HS-5 (cell line): Measurements from ENCODE around the gene FHIP2A.
"Not testable (repeated sequence)": the region's sequence is repeated elsewhere in the genome, so short reads cannot be mapped to it uniquely, and the experiment has no call there.

Source experiments
- DNase-seq: peaks from one replicate; pipeline ENCODE4 v3.0.0-alpha.2; 2012; ENCODE audit warnings: low read depth

Gene FHIP2A

DNA sequence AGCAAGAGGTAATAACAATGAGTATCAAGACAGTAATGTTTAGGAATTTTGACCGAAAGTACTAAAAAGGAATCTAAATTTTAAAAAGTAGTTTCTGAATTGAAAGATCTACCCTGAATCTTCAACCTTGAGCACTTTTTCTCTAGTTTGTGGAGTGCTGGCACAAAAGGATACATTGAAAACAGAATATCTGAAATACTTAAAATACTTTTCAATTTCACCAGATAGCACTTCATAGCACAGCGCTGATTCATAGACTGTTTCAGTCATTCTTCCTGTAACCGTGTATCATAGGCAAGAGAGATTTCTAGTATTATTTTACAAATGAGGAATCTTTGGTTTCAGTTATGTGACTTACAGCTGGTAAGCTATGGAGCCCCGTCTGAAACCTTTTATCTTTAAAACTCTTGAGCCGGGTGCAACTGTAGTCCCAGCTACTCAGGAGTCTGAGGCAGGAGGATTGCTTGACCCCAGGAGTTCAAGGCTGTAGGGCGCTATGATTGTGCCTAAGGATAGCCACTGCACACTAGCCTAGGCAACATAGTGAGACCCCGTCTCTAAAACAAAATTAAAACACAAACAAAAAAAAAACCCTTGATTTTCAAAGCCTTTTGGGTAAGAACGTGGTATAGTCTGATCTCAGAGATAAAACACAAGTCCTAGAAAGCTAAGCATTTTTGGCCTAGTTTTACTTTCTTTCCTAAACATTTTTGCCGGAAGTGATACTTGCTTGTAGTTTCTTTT, 35.1 kb downstream of the FHIP2A start:
- DNase-seq = peak; percentile 91

DNA sequence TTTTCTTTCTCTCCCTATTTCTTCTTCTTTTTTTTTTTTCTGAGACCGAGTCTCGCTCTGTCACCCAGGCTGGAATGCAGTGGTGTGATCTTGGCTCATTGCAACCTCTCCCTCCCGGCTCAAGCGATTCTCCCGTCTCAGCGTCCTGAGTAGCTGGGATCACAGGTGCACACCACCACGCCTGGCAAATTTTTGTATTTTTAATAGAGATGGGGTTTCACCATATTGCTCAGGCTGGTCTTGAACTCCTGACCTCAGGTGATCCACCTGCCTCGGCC, 35.6 kb downstream of the FHIP2A start:
- DNase-seq = not testable (repeated sequence)

DNA sequence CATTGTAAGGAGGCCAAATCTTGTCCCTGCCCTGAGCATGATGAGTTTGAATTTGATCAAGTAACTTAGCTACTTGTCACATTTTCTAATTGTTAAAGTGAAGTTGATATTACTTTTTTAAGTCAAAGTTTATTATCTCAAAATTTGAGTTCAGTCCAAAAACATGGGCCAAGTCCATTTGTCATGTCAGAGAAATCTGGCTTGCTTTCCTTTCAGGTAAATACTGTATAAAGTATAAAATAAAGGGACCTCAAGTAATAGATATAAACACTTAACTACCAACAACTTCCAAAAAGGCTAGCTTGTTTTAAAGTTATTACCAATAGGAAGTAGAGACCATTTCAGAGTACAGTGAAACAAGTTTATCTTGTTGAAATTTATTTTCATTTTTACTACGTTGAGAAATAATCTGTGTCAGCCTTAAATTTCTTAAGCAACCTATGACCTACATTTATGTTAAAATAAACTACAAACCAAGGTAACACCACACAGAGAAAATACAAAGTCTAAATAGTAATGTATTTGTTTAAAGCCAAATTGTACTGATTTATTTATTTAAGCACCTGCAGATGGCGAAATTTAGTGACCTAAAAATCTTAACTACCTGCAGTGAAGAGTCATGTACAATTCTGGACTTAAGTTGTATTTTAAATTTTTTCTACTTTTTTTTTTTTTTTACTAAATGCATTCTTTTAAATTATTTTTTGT, 36.5 kb downstream of the FHIP2A start:
- DNase-seq = no peak

DNA sequence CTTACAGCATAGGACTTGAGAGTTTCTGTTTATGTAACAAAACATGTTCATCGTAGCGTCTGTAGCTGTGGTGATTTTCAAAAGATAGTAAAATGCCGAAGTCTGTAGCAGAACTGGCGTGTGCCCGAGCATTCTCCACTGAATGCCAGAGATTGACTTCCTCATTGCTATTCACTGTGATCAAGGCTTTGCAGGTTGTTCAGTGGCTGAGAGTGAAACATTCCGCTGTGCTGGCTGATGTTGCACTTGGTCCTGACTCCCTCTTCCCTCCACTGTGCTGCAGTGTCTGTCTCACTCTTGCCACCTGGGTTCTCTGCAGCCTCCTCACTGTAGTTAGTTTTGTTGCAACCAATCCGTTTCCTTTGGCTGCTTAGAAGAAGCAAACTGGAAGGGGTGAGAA, 37.6 kb downstream of the FHIP2A start:
- DNase-seq = no peak

DNA sequence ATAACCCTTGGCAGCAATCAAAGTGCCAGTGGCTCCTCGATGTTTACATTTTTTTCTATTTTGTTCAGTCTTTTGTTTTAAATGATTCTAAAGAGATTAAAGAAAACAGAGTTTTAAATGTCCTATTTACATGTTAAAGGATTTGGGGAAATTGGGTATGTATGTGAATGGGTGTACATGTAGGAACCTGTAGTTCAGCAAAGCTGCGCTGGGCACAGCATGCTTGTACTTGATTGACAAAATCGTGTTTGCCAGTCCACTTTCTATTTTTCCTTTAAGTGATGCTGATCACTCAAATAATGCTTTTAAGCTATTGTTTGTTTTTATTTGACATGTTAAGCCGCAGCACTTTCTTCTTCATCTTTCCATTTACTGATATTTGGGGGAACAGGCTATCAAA, 40.9 kb downstream of the FHIP2A start:
- no peak for DNase-seq

DNA sequence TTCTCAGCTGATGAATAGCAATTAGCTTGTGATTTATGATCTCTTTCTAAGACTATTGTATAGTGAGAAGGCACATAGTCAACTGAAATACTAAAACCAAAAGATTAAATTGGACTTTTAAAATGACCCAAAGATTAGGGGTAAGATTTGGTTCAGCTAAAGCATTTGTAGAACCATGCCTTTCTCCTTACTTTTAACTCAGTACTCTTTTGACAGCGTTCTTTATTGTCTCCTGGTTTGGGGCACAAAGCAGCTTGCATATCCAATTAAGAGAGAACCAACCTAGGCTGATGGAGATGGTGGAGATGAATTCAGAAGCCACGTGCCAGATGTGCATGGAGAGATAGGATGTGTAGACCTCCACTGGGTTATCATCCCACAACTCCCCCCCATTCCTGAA, 45.8 kb downstream of the FHIP2A start:
- DNase-seq = no peak

DNA sequence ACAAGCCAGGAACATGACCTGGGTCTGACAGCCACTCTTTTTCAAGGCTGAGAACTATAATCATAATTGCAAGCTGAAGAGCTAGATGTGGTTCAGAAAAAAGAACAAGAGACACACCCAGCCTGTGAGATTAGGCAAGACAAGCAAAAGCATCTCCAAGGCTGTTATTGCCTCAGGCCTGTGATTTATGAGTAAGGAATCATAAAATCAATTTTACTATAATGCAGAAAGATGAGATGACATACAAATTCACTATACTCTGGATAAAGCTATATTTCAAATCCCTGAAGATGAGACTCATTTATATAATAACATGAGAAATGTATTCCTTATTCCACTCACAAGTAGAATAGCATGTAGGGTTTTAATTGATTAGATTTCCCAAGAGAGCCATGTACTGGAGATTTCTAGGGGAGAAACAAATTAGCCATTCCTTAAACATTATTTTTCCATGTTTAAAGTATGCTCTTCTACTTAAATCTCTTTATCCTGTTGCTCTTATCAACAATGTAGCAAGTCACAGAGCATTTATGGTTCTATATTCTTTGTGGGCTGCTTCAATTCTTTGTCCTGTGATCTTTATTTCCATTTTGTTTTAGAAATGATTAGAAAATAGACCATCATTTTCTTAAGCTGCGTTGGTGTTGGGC, 47.4 kb downstream of the FHIP2A start:
- DNase-seq = peak; percentile 23

DNA sequence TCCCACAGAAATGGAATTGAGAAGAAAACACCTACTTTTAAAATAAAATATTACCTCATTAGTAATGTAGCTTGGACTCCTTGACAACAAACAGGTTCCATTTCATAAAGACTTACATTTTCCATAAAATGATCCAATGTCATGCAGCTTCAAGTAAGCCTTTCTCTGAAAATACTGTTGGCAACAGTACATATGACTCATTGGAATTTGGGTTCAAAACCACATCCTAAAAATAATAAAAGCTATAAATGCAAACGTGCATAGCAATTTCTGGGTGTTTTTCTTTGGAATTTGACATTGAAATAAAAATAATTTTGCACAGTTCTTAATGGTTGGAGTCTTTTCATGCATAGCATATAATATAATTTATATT, 47.9 kb downstream of the FHIP2A start:
- peak; percentile 64 for DNase-seq

DNA sequence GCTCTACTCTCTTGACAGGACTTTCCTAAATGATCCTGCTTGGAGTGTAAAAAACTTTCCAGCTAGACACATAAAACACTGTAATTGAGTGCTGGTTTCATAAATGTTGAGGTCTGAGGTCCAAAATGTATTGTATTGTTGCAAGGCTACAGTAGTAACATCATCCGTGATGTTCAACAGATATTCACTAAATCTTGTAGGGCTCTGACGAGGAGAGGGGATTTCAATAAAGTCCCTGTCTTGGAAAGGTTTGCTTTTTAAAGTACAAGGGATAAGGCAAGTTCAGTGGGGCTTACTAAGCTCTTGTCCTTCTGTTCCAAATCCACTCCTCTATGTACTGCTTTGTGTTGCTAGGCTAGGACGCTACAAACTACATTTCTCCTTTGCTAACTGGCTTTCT, 48.9 kb downstream of the FHIP2A start:
- no peak for DNase-seq

DNA sequence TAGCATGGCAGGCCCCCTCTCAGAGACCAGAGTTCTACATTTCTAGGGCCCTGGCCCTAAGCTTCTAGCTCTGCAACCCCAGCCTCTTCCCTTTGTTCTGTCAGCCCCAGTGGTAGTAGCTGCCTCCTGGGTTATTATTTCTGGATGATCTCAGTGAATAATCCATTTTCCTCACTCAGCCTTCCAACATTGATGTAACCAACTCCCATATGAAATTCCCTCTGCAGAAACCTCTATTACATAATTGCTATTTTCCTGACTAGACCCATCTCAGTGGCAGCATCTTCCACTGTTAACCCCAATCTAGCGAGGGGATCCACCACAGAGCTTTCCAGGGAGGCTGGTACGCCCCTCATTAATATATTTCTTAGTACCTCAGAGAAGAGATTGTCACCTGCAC, 49.8 kb downstream of the FHIP2A start:
- no peak for DNase-seq
